ENCODE data around the gene TSPAN16. TPM values are rescaled to one million over a fixed set of nuclear protein-coding genes. Genes with fewer than 3 reads are reported as not detected.

Gene TSPAN16
- total and polyA plus RNA-seq, 2 of the 13 experiments (the other 11 are each of a cell fraction or from before 2014, with no cell fraction given): not detected

GRCh38 chr19:11324079-11324661, 28.2 kb downstream of the TSPAN16 start (continued):
- TF ChIP-seq FIP1L1 (IDR thresholded peaks at IDR 0.05; ENCODE audit: borderline replicate concordance, insufficient read depth, low read depth, low read length) (no peak), ARHGAP35 (CRISPR knock-in tag; IDR thresholded peaks at IDR 0.05; ENCODE audit: borderline replicate concordance) (no peak), NFRKB (IDR thresholded peaks at IDR 0.05) (no peak), ZBTB37 (CRISPR knock-in tag; IDR thresholded peaks at IDR 0.05) (no peak), ZNF839 (CRISPR knock-in tag; IDR thresholded peaks at IDR 0.05; ENCODE audit: borderline replicate concordance) (no peak), PATZ1 (CRISPR knock-in tag; IDR thresholded peaks at IDR 0.05) (peak; percentile 79; the same call in 1 of the 2 replicates), GPN1 (CRISPR knock-in tag; IDR thresholded peaks at IDR 0.05; ENCODE audit: borderline replicate concordance) (no peak), NR1H2 (CRISPR knock-in tag; IDR thresholded peaks at IDR 0.05; ENCODE audit: borderline replicate concordance, low read depth) (no peak), NBN (conservative IDR thresholded peaks at IDR 0.05) (no peak), ZNF281 (CRISPR knock-in tag; IDR thresholded peaks at IDR 0.05; ENCODE audit: borderline replicate concordance) (peak; percentile 72), GZF1 (CRISPR knock-in tag; IDR thresholded peaks at IDR 0.05) (no peak), RELA (CRISPR knock-in tag; IDR thresholded peaks at IDR 0.05) (no peak), ZNF354B (CRISPR knock-in tag; IDR thresholded peaks at IDR 0.05) (no peak), AKAP8 (CRISPR knock-in tag; IDR thresholded peaks at IDR 0.05) (no peak), ZNF660 (CRISPR knock-in tag; IDR thresholded peaks at IDR 0.05; ENCODE audit: borderline replicate concordance, low read depth) (no peak), ZNF563 (CRISPR knock-in tag; IDR thresholded peaks at IDR 0.05) (no peak), THAP8 (CRISPR knock-in tag; IDR thresholded peaks at IDR 0.05; ENCODE audit: borderline replicate concordance) (no peak), ZNF562 (CRISPR knock-in tag; IDR thresholded peaks at IDR 0.05; ENCODE audit: borderline replicate concordance) (no peak), TOPORS (CRISPR knock-in tag; IDR thresholded peaks at IDR 0.05) (no peak), SAFB2 (CRISPR knock-in tag; IDR thresholded peaks at IDR 0.05; ENCODE audit: borderline replicate concordance, low read depth) (no peak), SMARCE1 (IDR thresholded peaks at IDR 0.05; ENCODE audit: borderline replicate concordance) (no peak), ZC3H13 (CRISPR knock-in tag; IDR thresholded peaks at IDR 0.05) (no peak), ZNF292 (CRISPR knock-in tag; IDR thresholded peaks at IDR 0.05; ENCODE audit: borderline replicate concordance, low read depth) (peak; percentile 19; the same call in 1 of the 2 replicates), JUNB (CRISPR knock-in tag; IDR thresholded peaks at IDR 0.05; ENCODE audit: borderline replicate concordance) (no peak)
